HepG2 (cell line): ENCODE measurements around the gene SRD5A1. TPM values are rescaled to one million over a fixed set of nuclear protein-coding genes. Genes with fewer than 3 reads are reported as not detected.

Source experiments
- ATAC-seq: fragments of 200-7000 bp; cut with Tn5 transposase; 3 replicates; pipeline ENCODE4 v1.9.1; 2020; ENCODE audit warnings: mild to moderate bottlenecking, moderate library complexity
- BruUV-seq: library from RNA; stranded (reverse); fragments of 400-500 nt; replicated peaks from 2 replicates; lab custom pipeline; 2021; lab: Mats Ljungman, UMichigan
- CTCF ChIA-PET: fragments of 300-600 bp; formaldehyde crosslinking; extraction: SDS; loops from one replicate; lab custom pipeline; 2021; ENCODE audit warnings: low total read pairs, inconsistent platforms, low intra/inter-chr PET ratio; lab: Yijun Ruan, JAX
- POLR2A ChIA-PET: fragments of 350-600 bp; sonication (Branson Sonifier 250); formaldehyde crosslinking; loops from one replicate; lab custom pipeline; 2020; ENCODE audit warnings: antibody characterized with exemption, inconsistent platforms; lab: Yijun Ruan, JAX
- DNase-seq: peaks from one replicate; pipeline ENCODE4 v3.0.0-alpha.2; 2015; ENCODE audit warnings: low spot score
- FAIRE-seq: peaks from 3 replicates; lab custom pipeline; 2011; peaks lifted over from hg19 to GRCh38; lab: Jason Lieb, UNC
- H2AFZ ChIP-seq: one replicate; pipeline ENCODE4 v1.6.1; 2011; ENCODE audit warnings: low read length, inconsistent platforms
- H3K27ac ChIP-seq: fragments of 300-600 bp; 3 replicates; pipeline ENCODE4 v1.8.0; 2011; ENCODE audit warnings: mixed run types, mild to moderate bottlenecking, mixed read lengths, low read length, inconsistent platforms; ENCODE audit not compliant: insufficient read depth; ENCODE audit errors: extremely low read length
- H3K27me3 ChIP-seq, 2 experiments: fragments of 200-600 bp in 1 of 2; 2 replicates in 1 of 2; 3 replicates in 1 of 2; pipeline versions ENCODE4 v1.6.0 to v1.8.0; 2011; ENCODE audit warnings: low read length in 2 of 2, mild to moderate bottlenecking in 2 of 2, moderate library complexity in 2 of 2, inconsistent platforms in 1 of 2; ENCODE audit not compliant: insufficient read depth in 2 of 2, control insufficient read depth in 1 of 2
- H3K36me3 ChIP-seq, 2 experiments: fragments of 200-600 bp in 1 of 2; replicated peaks in 1 of 2; 2 replicates in 1 of 2; 3 replicates in 1 of 2; pipeline versions ENCODE4 v1.5.1 to v1.8.0; 2011; ENCODE audit warnings: low read length in 2 of 2, inconsistent platforms in 1 of 2; ENCODE audit not compliant: insufficient read depth in 2 of 2, control insufficient read depth in 1 of 2
- H3K4me1 ChIP-seq: 2 replicates; pipeline ENCODE4 v1.5.1; 2012; ENCODE audit warnings: low read length, inconsistent platforms; ENCODE audit not compliant: insufficient read depth
- H3K4me2 ChIP-seq: 2 replicates; pipeline ENCODE4 v1.6.0; 2011; ENCODE audit warnings: low read depth, low read length, inconsistent platforms
- H3K4me3 ChIP-seq, 3 experiments: fragments of 200-600 bp in 1 of 3; sonication (generic), shearing (Covaris generic) in 1 of 3; replicated peaks in 1 of 3; 2 replicates each; pipeline ENCODE4 v1.5.1; 2011 to 2016; ENCODE audit warnings: low read length in 3 of 3, inconsistent platforms in 2 of 3, low read depth in 2 of 3, mild to moderate bottlenecking in 2 of 3, control low read depth in 1 of 3, mixed read lengths in 1 of 3; ENCODE audit not compliant: insufficient read depth in 1 of 3
- H3K79me2 ChIP-seq: one replicate; pipeline ENCODE4 v1.6.1; 2011; ENCODE audit warnings: low read length, inconsistent platforms; ENCODE audit not compliant: insufficient read depth
- H3K9ac ChIP-seq: 2 replicates; pipeline ENCODE4 v1.6.0; 2011; ENCODE audit warnings: mild to moderate bottlenecking, low read depth, low read length, inconsistent platforms; ENCODE audit not compliant: insufficient read depth
- H3K9me3 ChIP-seq: 2 replicates; pipeline ENCODE4 v1.5.1; 2012; ENCODE audit warnings: mild to moderate bottlenecking, low read length
- H4K20me1 ChIP-seq: 2 replicates; pipeline ENCODE4 v1.6.0; 2011; ENCODE audit warnings: inconsistent platforms, mild to moderate bottlenecking, low read length, moderate library complexity; ENCODE audit not compliant: insufficient read depth
- ARHGAP35 ChIP-seq: sonication (generic); formaldehyde crosslinking; IDR thresholded peaks from 2 replicates; pipeline ENCODE4 v1.9.0; 2022; ENCODE audit warnings: mild to moderate bottlenecking, inconsistent platforms, moderate library complexity, missing genetic modification reagents, borderline replicate concordance
- BHLHE40 ChIP-seq: IDR thresholded peaks from 2 replicates; pipeline ENCODE4 v1.6.1; 2011; ENCODE audit warnings: low read length, improper control_type of control experiment
- BRD4 ChIP-seq: sonication (generic); formaldehyde crosslinking; IDR thresholded peaks from 2 replicates; pipeline ENCODE4 v1.4.0; 2020; ENCODE audit warnings: missing genetic modification reagents
- KMT2B ChIP-seq: IDR thresholded peaks from 2 replicates; pipeline ENCODE4 v1.6.1; 2016; ENCODE audit warnings: missing genetic modification reagents, missing compliant biosample characterization
- MEIS2 ChIP-seq: sonication (generic); formaldehyde crosslinking; IDR thresholded peaks from 2 replicates; pipeline ENCODE4 v1.9.0; 2021; ENCODE audit warnings: mild to moderate bottlenecking, missing genetic modification reagents
- NFIC ChIP-seq: IDR thresholded peaks from 2 replicates; pipeline ENCODE4 v1.6.1; 2012; ENCODE audit warnings: mild to moderate bottlenecking, low read length, inconsistent platforms
- PHF21A ChIP-seq: sonication (generic); formaldehyde crosslinking; IDR thresholded peaks from 2 replicates; pipeline ENCODE4 v1.5.0; 2020; ENCODE audit warnings: mild to moderate bottlenecking, missing genetic modification reagents
- PRDM4 ChIP-seq: sonication (generic); formaldehyde crosslinking; IDR thresholded peaks from 2 replicates; pipeline ENCODE4 v1.9.0; 2021; ENCODE audit warnings: missing genetic modification reagents, borderline replicate concordance
- RXRA ChIP-seq: sonication (generic); formaldehyde crosslinking; IDR thresholded peaks from 2 replicates; pipeline ENCODE4 v1.5.1; 2020; ENCODE audit warnings: missing genetic modification reagents
- SETDB1 ChIP-seq: sonication (generic); formaldehyde crosslinking; IDR thresholded peaks from 2 replicates; pipeline ENCODE4 v1.5.1; 2020; ENCODE audit warnings: missing genetic modification reagents, mild to moderate bottlenecking, borderline replicate concordance
- SIN3A ChIP-seq: IDR thresholded peaks from 2 replicates; pipeline ENCODE4 v1.6.1; 2011; ENCODE audit warnings: low read depth, mild to moderate bottlenecking, control low read depth, low read length, borderline replicate concordance
- ZNF704 ChIP-seq: sonication (generic); formaldehyde crosslinking; IDR thresholded peaks from 2 replicates; pipeline ENCODE4 v1.8.1; 2023; ENCODE audit warnings: mild to moderate bottlenecking, inconsistent platforms, moderate library complexity, missing genetic modification reagents, borderline replicate concordance
- ZSCAN9 ChIP-seq: IDR thresholded peaks from 2 replicates; pipeline ENCODE4 v1.6.1; 2016; ENCODE audit warnings: borderline replicate concordance
- WGBS: methylation state at CpG from one replicate; pipeline ENCODE4 v1.1.6; 2017; ENCODE audit warnings: low lambda C conversion rate; 5-methylcytosine and 5-hydroxymethylcytosine counted together
- in situ Hi-C: cut with HindIII; loops from 2 replicates; pipeline ENCODE4 v1.10.0; 2017; ENCODE audit warnings: low pct_unique_long_range_greater_than_20kb; ENCODE audit not compliant: extremely low pct_ligation_motif_present
- intact Hi-C: fragments of 100-400 bp; cut with micrococcal nuclease; formaldehyde crosslinking; loops from one replicate; pipeline ENCODE4 v1.10.0; 2022; ENCODE audit not compliant: unreplicated experiment
- polyA plus RNA-seq, 8 experiments: library from polyadenylated mRNA; depleted of rRNA in 3 of 8; stranded (reverse) in 7 of 8; unstranded in 1 of 8; fragments of >200 nt; fragmentation: Illumina TruSeq in 4 of 8; extraction: Trizol in 4 of 8; gene quantifications; 2 replicates each; pipeline versions ENCODE4 v1.2.1 to v1.2.3, GENCODE V29; 2011 to 2016; ENCODE audit warnings: low read depth in 4 of 8, missing spikeins in 1 of 8, mixed read lengths in 1 of 8; ENCODE audit not compliant: insufficient read depth in 1 of 8
- total RNA-seq, 5 experiments: library from RNA; depleted of rRNA; stranded (reverse); fragments of >200 nt; fragmentation: Illumina TruSeq; extraction: Trizol; gene quantifications; 2 replicates each; pipeline ENCODE4 v1.2.3, GENCODE V29; 2016; ENCODE audit warnings: low read depth in 1 of 5
- TF ChIP-seq, protein P1 (sequence below): sonication (generic); formaldehyde crosslinking; IDR thresholded peaks from 2 replicates; pipeline ENCODE4 v1.8.0; 2022; ENCODE audit warnings: low read depth, missing genetic modification reagents
- TF ChIP-seq, protein P2 (sequence below): sonication (generic); formaldehyde crosslinking; IDR thresholded peaks from 2 replicates; pipeline ENCODE4 v1.4.0; 2020; ENCODE audit warnings: mild to moderate bottlenecking, missing genetic modification reagents
- TF ChIP-seq, protein P3 (sequence below): sonication (generic); formaldehyde crosslinking; IDR thresholded peaks from 2 replicates; pipeline ENCODE4 v1.8.0; 2023; ENCODE audit warnings: mild to moderate bottlenecking, missing genetic modification reagents
- TF ChIP-seq, protein P4 (sequence below): IDR thresholded peaks from 2 replicates; pipeline ENCODE4 v1.6.1; 2018; ENCODE audit warnings: missing genetic modification reagents, mild to moderate bottlenecking, missing compliant biosample characterization

SRD5A1 gene
- total and polyA plus RNA-seq, 2 of the 13 experiments (the other 11 are each of a cell fraction or from before 2014, with no cell fraction given) = 6.1 to 9.9 TPM

GRCh38 chr5:6718718-6719117 is 85.5 kb downstream of the SRD5A1 start:
- no peak for DNase-seq
- intact Hi-C loops = no loop called here
- Histone ChIP-seq H3K27ac (no peak overlapping the region), H3K4me2 (no peak overlapping the region), H3K27me3 (no peaks in the 10 kb centered on the region), H3K4me1 (peaks cover 56% of the 10 kb centered on the region), H2AFZ (no peak overlapping the region), H3K9ac (no peak overlapping the region), H3K79me2 (peaks cover 93% of the 10 kb centered on the region), H3K4me3 (no peak overlapping the region), H3K9me3 (no peaks in the 10 kb centered on the region), H3K36me3 (peaks cover 3 to 40% of the 10 kb centered on the region in 2 experiments; a peak in 4 of 5 replicates), H4K20me1 (peaks cover 82% of the 10 kb centered on the region)
- in situ Hi-C loops = no loop called here
- no TSS peak for BruUV-seq
- no peak for FAIRE-seq
- ATAC-seq = no peak
- 89% methylated on average over 5 of the region's 5 CpGs for WGBS
- ChIA-PET CTCF (no interaction called here), POLR2A (no interaction called here)
- TF ChIP-seq SETDB1 (CRISPR knock-in tag) (no peak), BRD4 (CRISPR knock-in tag) (no peak), ARHGAP35 (CRISPR knock-in tag) (no peak), RXRA (CRISPR knock-in tag) (no peak), PRDM4 (CRISPR knock-in tag) (no peak), ZSCAN9 (CRISPR knock-in tag) (no peak), PHF21A (CRISPR knock-in tag) (no peak), MEIS2 (no peak), ZNF704 (CRISPR knock-in tag) (no peak), NFIC (no peak), SIN3A (no peak), KMT2B (CRISPR knock-in tag) (no peak), BHLHE40 (no peak)
- TF ChIP-seq, protein P1, sequence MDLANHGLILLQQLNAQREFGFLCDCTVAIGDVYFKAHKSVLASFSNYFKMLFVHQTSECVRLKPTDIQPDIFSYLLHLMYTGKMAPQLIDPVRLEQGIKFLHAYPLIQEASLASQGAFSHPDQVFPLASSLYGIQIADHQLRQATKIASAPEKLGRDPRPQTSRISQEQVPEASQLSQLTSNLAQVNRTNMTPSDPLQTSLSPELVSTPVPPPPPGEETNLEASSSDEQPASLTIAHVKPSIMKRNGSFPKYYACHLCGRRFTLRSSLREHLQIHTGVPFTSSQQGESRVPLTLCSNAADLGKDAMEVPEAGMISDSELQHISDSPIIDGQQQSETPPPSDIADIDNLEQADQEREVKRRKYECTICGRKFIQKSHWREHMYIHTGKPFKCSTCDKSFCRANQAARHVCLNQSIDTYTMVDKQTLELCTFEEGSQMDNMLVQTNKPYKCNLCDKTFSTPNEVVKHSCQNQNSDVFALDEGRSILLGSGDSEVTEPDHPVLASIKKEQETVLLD (CRISPR knock-in tag) = no peak
- TF ChIP-seq, protein P2, sequence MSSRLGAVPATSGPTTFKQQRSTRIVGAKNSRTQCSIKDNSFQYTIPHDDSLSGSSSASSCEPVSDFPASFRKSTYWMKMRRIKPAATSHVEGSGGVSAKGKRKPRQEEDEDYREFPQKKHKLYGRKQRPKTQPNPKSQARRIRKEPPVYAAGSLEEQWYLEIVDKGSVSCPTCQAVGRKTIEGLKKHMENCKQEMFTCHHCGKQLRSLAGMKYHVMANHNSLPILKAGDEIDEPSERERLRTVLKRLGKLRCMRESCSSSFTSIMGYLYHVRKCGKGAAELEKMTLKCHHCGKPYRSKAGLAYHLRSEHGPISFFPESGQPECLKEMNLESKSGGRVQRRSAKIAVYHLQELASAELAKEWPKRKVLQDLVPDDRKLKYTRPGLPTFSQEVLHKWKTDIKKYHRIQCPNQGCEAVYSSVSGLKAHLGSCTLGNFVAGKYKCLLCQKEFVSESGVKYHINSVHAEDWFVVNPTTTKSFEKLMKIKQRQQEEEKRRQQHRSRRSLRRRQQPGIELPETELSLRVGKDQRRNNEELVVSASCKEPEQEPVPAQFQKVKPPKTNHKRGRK = no peak
- TF ChIP-seq, protein P3, sequence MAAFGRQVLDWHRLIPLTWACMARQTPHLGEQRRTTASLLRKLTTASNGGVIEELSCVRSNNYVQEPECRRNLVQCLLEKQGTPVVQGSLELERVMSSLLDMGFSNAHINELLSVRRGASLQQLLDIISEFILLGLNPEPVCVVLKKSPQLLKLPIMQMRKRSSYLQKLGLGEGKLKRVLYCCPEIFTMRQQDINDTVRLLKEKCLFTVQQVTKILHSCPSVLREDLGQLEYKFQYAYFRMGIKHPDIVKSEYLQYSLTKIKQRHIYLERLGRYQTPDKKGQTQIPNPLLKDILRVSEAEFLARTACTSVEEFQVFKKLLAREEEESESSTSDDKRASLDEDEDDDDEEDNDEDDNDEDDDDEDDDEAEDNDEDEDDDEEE (CRISPR knock-in tag) = no peak
- TF ChIP-seq, protein P4, sequence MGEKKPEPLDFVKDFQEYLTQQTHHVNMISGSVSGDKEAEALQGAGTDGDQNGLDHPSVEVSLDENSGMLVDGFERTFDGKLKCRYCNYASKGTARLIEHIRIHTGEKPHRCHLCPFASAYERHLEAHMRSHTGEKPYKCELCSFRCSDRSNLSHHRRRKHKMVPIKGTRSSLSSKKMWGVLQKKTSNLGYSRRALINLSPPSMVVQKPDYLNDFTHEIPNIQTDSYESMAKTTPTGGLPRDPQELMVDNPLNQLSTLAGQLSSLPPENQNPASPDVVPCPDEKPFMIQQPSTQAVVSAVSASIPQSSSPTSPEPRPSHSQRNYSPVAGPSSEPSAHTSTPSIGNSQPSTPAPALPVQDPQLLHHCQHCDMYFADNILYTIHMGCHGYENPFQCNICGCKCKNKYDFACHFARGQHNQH = no peak
